Left ventricle myocardium inferior (tissue), 1 donor: ENCODE data around the gene PAK6. TPM values are rescaled to one million over a fixed set of nuclear protein-coding genes. Genes with fewer than 3 reads are reported as not detected.

Experiments
- DNase-seq: peaks from one replicate; pipeline ENCODE4 v3.0.0-alpha.2; 2020
- H3K27ac ChIP-seq: fragments of 200-600 bp; replicated peaks from 2 replicates; pipeline ENCODE4 v1.8.0; 2021
- H3K27me3 ChIP-seq: fragments of 200-600 bp; 2 replicates; pipeline ENCODE4 v1.8.0; 2021; ENCODE audit warnings: low read depth
- H3K36me3 ChIP-seq: fragments of 200-600 bp; 2 replicates; pipeline ENCODE4 v1.8.0; 2021
- H3K4me1 ChIP-seq: fragments of 200-600 bp; 2 replicates; pipeline ENCODE4 v1.8.0; 2021
- H3K4me3 ChIP-seq: fragments of 200-600 bp; 2 replicates; pipeline ENCODE4 v1.8.0; 2021; ENCODE audit warnings: mild to moderate bottlenecking, moderate library complexity
- H3K9me3 ChIP-seq: fragments of 200-600 bp; replicated peaks from 2 replicates; pipeline ENCODE4 v1.8.0; 2021
- intact Hi-C: fragments of 100-400 bp; cut with micrococcal nuclease; formaldehyde crosslinking; loops from one replicate; pipeline ENCODE4 v1.11.0; 2022
- total RNA-seq: library from RNA; stranded (reverse); fragmentation: NEBNext Ultra II Directional; extraction: Animal tissue kit (Norgen Biotek cat#: 25700); gene quantifications from one replicate; pipeline ENCODE4 v1.2.1, GENCODE V29; 2021
- TF ChIP-seq, protein P1 (sequence below): fragments of 200-600 bp; IDR thresholded peaks from 2 replicates; pipeline ENCODE4 v1.8.0; 2021; ENCODE audit warnings: antibody characterized with exemption, mild to moderate bottlenecking, borderline replicate concordance
- donor health status: DM: no; HTN: yes; CAD: no; lungs with severe emphysema.

Gene PAK6
- total RNA-seq, 1 donor from 2014 or later = 8.2 TPM

- Histone ChIP-seq H3K36me3 (no peaks in the 10 kb centered on the region), H3K9me3 (no peaks in the 10 kb centered on the region), H3K4me1 (peaks cover 11% of the 10 kb centered on the region), H3K27ac (no peak overlapping the region), H3K4me3 (no peak overlapping the region), H3K27me3 (peaks cover 33% of the 10 kb centered on the region)
- TF ChIP-seq, protein P1, sequence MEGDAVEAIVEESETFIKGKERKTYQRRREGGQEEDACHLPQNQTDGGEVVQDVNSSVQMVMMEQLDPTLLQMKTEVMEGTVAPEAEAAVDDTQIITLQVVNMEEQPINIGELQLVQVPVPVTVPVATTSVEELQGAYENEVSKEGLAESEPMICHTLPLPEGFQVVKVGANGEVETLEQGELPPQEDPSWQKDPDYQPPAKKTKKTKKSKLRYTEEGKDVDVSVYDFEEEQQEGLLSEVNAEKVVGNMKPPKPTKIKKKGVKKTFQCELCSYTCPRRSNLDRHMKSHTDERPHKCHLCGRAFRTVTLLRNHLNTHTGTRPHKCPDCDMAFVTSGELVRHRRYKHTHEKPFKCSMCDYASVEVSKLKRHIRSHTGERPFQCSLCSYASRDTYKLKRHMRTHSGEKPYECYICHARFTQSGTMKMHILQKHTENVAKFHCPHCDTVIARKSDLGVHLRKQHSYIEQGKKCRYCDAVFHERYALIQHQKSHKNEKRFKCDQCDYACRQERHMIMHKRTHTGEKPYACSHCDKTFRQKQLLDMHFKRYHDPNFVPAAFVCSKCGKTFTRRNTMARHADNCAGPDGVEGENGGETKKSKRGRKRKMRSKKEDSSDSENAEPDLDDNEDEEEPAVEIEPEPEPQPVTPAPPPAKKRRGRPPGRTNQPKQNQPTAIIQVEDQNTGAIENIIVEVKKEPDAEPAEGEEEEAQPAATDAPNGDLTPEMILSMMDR = no peak
- DNase-seq = no peak
- intact Hi-C loops = no loop called here
These were observed 3.3 kb downstream of the PAK6 start for GRCh38 chr15:40242213-40242599.

DNA sequence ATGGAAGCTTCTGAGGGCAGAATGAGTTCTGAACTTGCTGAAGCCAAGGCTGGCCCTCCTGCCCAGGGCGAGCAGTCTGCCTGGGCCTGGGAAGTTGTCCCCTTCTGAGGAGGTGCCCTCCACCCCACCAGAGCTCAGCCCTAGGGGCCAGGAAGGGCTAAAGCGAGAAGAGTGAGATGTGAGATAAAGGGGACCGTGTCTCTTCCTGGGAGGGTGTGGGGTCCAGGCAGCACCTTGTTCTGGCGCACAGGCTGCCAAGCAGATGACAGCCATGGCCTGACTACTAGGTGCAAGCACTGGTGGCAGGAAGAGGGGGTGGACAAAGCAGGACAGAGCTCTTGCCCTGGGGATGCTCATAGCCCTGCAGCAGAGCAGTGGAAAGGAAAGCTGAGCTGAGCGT is 3.7 kb downstream of the PAK6 start:
- no peak for DNase-seq
- no peak overlapping the region for H3K4me3 ChIP-seq
- H3K9me3 ChIP-seq = no peaks in the 10 kb centered on the region
- TF ChIP-seq, protein P1 = no peak
- peaks cover 33% of the 10 kb centered on the region for H3K27me3 ChIP-seq
- intact Hi-C loops = no loop called here
- no peaks in the 10 kb centered on the region for H3K36me3 ChIP-seq
- peaks cover 11% of the 10 kb centered on the region for H3K4me1 ChIP-seq
- no peak overlapping the region for H3K27ac ChIP-seq

DNA sequence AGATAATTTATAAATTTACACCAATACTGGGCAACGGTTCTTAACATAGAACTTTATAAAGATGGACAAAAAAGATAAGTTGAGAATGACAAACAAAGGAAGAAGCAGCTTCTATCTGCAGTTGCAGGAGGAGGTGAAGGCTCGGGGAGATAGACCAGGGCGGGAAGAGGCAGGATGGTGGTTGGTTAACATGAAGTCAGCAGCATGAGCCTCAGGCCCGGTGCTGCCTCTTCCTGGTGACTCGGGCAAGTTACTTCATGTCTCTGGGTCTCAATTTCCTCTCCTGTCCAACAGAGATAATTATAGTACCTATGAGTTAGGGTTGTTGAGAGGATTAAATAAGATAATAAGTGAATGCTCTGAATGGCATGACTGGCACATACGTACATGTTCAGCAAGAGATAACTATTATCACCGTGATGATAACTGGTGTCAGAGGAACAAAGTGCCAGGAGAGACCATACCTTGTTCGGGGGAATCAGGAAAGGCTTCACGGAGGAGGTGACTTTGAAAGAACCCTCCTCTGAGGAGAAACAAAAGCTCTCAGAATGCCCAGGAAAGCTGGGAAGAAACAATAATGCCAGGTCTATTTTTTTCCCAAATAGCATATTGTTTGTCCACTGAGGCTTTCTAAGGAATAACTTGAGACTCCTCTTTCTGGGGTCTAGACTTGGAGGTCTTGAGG is 4.4 kb downstream of the PAK6 start:
- H3K4me3 ChIP-seq = no peak overlapping the region
- no peak for DNase-seq
- TF ChIP-seq, protein P1 = no peak
- no peak overlapping the region for H3K27ac ChIP-seq
- no peaks in the 10 kb centered on the region for H3K36me3 ChIP-seq
- H3K9me3 ChIP-seq = no peaks in the 10 kb centered on the region
- peaks cover 11% of the 10 kb centered on the region for H3K4me1 ChIP-seq
- intact Hi-C loops = no loop called here
- peaks cover 27% of the 10 kb centered on the region for H3K27me3 ChIP-seq

DNA sequence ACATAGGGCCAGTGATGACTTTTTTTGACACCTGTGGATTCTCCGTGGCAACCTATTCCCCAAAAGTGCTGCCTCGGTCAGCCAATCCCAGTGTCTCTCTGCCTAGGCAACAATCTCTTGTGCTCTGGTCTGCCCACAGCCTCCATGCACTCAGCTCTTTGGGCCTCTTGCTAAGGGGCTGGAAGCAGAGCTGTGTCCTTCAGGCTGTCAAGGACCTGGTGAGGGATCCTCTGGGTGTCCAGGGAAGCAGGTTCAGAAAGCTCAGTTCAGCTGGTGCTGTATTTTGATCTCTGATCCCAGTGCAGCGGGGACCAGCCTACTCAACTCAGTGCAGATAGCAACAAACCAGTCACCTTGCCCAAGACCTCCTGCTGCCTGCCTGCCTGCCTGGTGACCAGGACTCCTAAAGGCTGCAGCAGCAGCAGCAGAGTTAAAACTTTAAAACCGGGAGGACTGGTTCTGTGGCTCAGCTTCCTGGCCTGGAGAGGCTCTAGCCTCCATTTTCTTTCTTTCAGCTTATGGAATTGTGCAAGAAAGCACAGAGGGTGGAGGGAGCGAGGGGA is 6.2 kb downstream of the PAK6 start:
- Histone ChIP-seq H3K27ac (no peak overlapping the region), H3K4me1 (peaks cover 10% of the 10 kb centered on the region), H3K4me3 (no peak overlapping the region), H3K9me3 (no peaks in the 10 kb centered on the region), H3K36me3 (no peaks in the 10 kb centered on the region), H3K27me3 (peaks cover 9% of the 10 kb centered on the region)
- TF ChIP-seq, protein P1 = no peak
- intact Hi-C loops = no loop called here
- DNase-seq = no peak

DNA sequence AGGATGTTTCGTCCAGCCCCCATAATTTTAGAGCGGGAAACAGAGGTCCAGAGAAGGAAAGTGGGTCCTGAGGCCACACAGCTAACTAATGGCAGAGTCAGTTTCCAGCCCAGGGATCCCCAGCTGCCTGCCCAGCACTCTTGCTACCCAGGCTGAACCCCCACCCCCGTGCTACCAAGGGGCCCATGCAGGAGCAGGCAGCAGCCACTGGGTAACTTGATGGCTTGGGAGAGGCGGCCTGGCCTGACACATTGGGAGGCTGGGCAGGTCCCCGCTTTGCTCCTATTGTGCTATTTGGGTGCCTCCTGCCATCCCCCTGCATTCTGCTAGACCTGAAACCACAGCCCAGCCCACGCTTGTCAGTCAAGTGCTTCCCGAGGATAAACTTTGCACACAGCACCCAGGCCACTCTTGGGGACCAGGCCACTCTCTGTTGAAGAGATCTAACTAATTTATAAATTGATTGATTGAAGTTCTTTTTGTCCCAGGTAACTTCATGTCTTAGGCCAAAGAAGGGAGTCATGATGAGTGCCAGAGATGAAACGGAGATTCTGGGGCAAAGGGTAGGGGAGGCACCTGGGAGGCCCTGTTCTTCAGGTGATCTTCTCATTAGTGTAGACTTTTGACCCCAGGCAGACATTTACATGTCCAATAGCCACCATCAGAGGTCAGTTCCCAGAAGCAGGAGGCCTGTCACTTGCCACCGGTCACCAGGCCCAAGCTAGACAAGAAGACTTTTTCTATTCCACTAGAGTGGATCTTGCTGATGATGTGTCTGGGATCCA is 7.0 kb downstream of the PAK6 start:
- peaks cover 12% of the 10 kb centered on the region for H3K4me1 ChIP-seq
- H3K27ac ChIP-seq = no peak overlapping the region
- intact Hi-C loops = no loop called here
- H3K9me3 ChIP-seq = no peaks in the 10 kb centered on the region
- H3K36me3 ChIP-seq = no peaks in the 10 kb centered on the region
- DNase-seq = no peak
- TF ChIP-seq, protein P1 = no peak
- peaks cover 1% of the 10 kb centered on the region for H3K27me3 ChIP-seq
- no peak overlapping the region for H3K4me3 ChIP-seq
